IMR-90 (cell line): Measurements from ENCODE around the gene TMEM25. TPM values are rescaled to one million over a fixed set of nuclear protein-coding genes. Genes with fewer than 3 reads are reported as not detected.

ENCODE experiments used
- ATAC-seq: fragments of 200-7000 bp; cut with Tn5 transposase; 2 replicates; pipeline ENCODE4 v1.9.1; 2020; ENCODE audit warnings: low read depth, mild to moderate bottlenecking, moderate library complexity
- BruUV-seq: library from RNA; stranded (reverse); fragments of 400-500 nt; replicated peaks from 2 replicates; lab custom pipeline; 2021; lab: Mats Ljungman, UMichigan
- CTCF ChIA-PET: fragments of 300-600 bp; formaldehyde crosslinking; extraction: SDS; loops from one replicate; lab custom pipeline; 2021; ENCODE audit warnings: antibody characterized with exemption; lab: Yijun Ruan, JAX
- POLR2A ChIA-PET: fragments of 300-600 bp; sonication (Branson Sonifier 250); formaldehyde crosslinking; loops from one replicate; lab custom pipeline; 2022; ENCODE audit warnings: antibody characterized with exemption; ENCODE audit not compliant: unreplicated experiment; lab: Charles Lee
- DNase-seq: peaks from one replicate; pipeline ENCODE4 v3.0.0; 2013
- H2AFZ ChIP-seq: replicated peaks from 2 replicates; pipeline ENCODE3; 2013; ENCODE audit warnings: low read length, mild to moderate bottlenecking; ENCODE audit not compliant: poor library complexity
- H2AK5ac ChIP-seq: 2 replicates; pipeline ENCODE4 v1.6.1; 2013; ENCODE audit warnings: low read depth, low read length, inconsistent platforms
- H2AK9ac ChIP-seq: replicated peaks from 2 replicates; pipeline ENCODE3; 2013; ENCODE audit warnings: mild to moderate bottlenecking, low read depth, low read length, moderate library complexity; ENCODE audit not compliant: poor library complexity
- H2BK120ac ChIP-seq: 2 replicates; pipeline ENCODE4 v1.6.1; 2013; ENCODE audit warnings: low read depth, low read length, inconsistent platforms
- H2BK15ac ChIP-seq: 3 replicates; pipeline ENCODE4 v1.6.1; 2013; ENCODE audit warnings: low read depth, low read length, inconsistent platforms
- H2BK20ac ChIP-seq: 2 replicates; pipeline ENCODE4 v1.6.1; 2013; ENCODE audit warnings: low read depth, mild to moderate bottlenecking, inconsistent platforms, low read length, moderate library complexity
- H2BK5ac ChIP-seq: 2 replicates; pipeline ENCODE4 v1.6.1; 2013; ENCODE audit warnings: mild to moderate bottlenecking, low read depth, low read length, inconsistent platforms; ENCODE audit not compliant: poor library complexity, severe bottlenecking
- H3K14ac ChIP-seq: replicated peaks from 2 replicates; pipeline ENCODE4 v1.6.1; 2013; ENCODE audit warnings: low read depth, low read length, inconsistent platforms
- H3K18ac ChIP-seq: 2 replicates; pipeline ENCODE4 v1.6.1; 2013; ENCODE audit warnings: low read depth, low read length, control low read depth
- H3K23ac ChIP-seq: 2 replicates; pipeline ENCODE4 v1.6.1; 2013; ENCODE audit warnings: low read depth, low read length, inconsistent platforms
- H3K27ac ChIP-seq: 2 replicates; pipeline ENCODE4 v1.5.1; 2013; ENCODE audit warnings: mild to moderate bottlenecking, control low read depth, low read length; ENCODE audit not compliant: insufficient read depth
- H3K27me3 ChIP-seq: 2 replicates; pipeline ENCODE4 v1.6.1; 2013; ENCODE audit warnings: low read length; ENCODE audit not compliant: control insufficient read depth, insufficient read depth
- H3K36me3 ChIP-seq: 2 replicates; pipeline ENCODE4 v1.6.1; 2013; ENCODE audit warnings: low read length, mixed read lengths; ENCODE audit not compliant: control insufficient read depth, insufficient read depth
- H3K4ac ChIP-seq: 2 replicates; pipeline ENCODE4 v1.6.1; 2013; ENCODE audit warnings: low read depth, low read length, inconsistent platforms
- H3K4me1 ChIP-seq: 2 replicates; pipeline ENCODE4 v1.6.1; 2013; ENCODE audit warnings: low read length, mixed read lengths; ENCODE audit not compliant: control insufficient read depth, insufficient read depth
- H3K4me2 ChIP-seq: 2 replicates; pipeline ENCODE4 v1.6.1; 2013; ENCODE audit warnings: low read depth, mild to moderate bottlenecking, control low read depth, low read length, moderate library complexity
- H3K4me3 ChIP-seq: 2 replicates; pipeline ENCODE4 v1.5.1; 2013; ENCODE audit warnings: low read depth, mild to moderate bottlenecking, control low read depth, low read length, moderate library complexity; ENCODE audit not compliant: insufficient read depth
- H3K56ac ChIP-seq: 2 replicates; pipeline ENCODE4 v1.6.1; 2013; ENCODE audit warnings: low read length, inconsistent platforms; ENCODE audit not compliant: insufficient read depth; ENCODE audit errors: extremely low read depth
- H3K79me1 ChIP-seq, 2 experiments: 2 replicates each; pipeline ENCODE4 v1.6.1; 2013; ENCODE audit warnings: low read length in 2 of 2, inconsistent platforms in 1 of 2, low read depth in 1 of 2
- H3K9ac ChIP-seq: 2 replicates; pipeline ENCODE4 v1.6.1; 2013; ENCODE audit warnings: low read depth, low read length, control low read depth
- H3K9me1 ChIP-seq: 2 replicates; pipeline ENCODE4 v1.6.1; 2013; ENCODE audit warnings: low read length, inconsistent platforms; ENCODE audit not compliant: insufficient read depth
- H3K9me3 ChIP-seq: 2 replicates; pipeline ENCODE4 v1.6.1; 2013; ENCODE audit warnings: low read length; ENCODE audit not compliant: control insufficient read depth, insufficient read depth
- H4K20me1 ChIP-seq: 2 replicates; pipeline ENCODE4 v1.6.1; 2013; ENCODE audit warnings: low read length, inconsistent platforms; ENCODE audit not compliant: insufficient read depth
- H4K5ac ChIP-seq: 2 replicates; pipeline ENCODE4 v1.6.1; 2013; ENCODE audit warnings: mild to moderate bottlenecking, low read depth, low read length, control low read depth
- H4K8ac ChIP-seq, 2 experiments: 2 replicates each; pipeline ENCODE4 v1.6.1; 2013; ENCODE audit warnings: low read depth in 2 of 2, low read length in 2 of 2, control low read depth in 1 of 2, inconsistent platforms in 1 of 2
- H4K91ac ChIP-seq: 2 replicates; pipeline ENCODE4 v1.6.1; 2013; ENCODE audit warnings: low read depth, low read length, inconsistent platforms; ENCODE audit not compliant: insufficient read depth
- BHLHE40 ChIP-seq: fragments of 150-350 bp; IDR thresholded peaks from 2 replicates; pipeline ENCODE4 v1.6.1; 2016; ENCODE audit warnings: mild to moderate bottlenecking, low read depth, low read length
- CEBPB ChIP-seq: IDR thresholded peaks from 2 replicates; pipeline ENCODE4 v1.6.1; 2012; ENCODE audit warnings: low read depth, low read length, improper control_type of control experiment
- RAD21 ChIP-seq: IDR thresholded peaks from 2 replicates; pipeline ENCODE4 v1.6.1; 2012; ENCODE audit warnings: low read length, improper control_type of control experiment
- SMC3 ChIP-seq: fragments of 150-350 bp; IDR thresholded peaks from 2 replicates; pipeline ENCODE4 v1.6.1; 2016; ENCODE audit warnings: low read depth, mild to moderate bottlenecking, antibody characterized with exemption, low read length, moderate library complexity
- WGBS, 2 experiments: methylation state at CpG; one replicate each; pipeline versions ENCODE4 v1.1.5 to v1.1.7; 2013; ENCODE audit warnings: missing lambda C conversion rate in 2 of 2; ENCODE audit not compliant: insufficient read length in 1 of 2; ENCODE audit errors: extremely low coverage in 2 of 2; 5-methylcytosine and 5-hydroxymethylcytosine counted together
- dilution Hi-C: fragments of 300-500 bp; cut with HindIII; formaldehyde crosslinking; loops from one replicate; pipeline ENCODE4 v1.14.3; 2018; ENCODE audit warnings: low sequenced_read_pairs; ENCODE audit not compliant: unreplicated experiment
- in situ Hi-C: fragments of 300-500 bp; cut with MboI; formaldehyde crosslinking; loops from 3 replicates; pipeline ENCODE4 v1.14.3; 2019; ENCODE audit warnings: low sequenced_read_pairs, inconsistent platforms, mixed read lengths
- intact Hi-C: fragments of 100-400 bp; cut with micrococcal nuclease; formaldehyde crosslinking; loops from 2 replicates; pipeline ENCODE4 v1.10.0; 2022
- polyA plus RNA-seq, 3 experiments: library from polyadenylated mRNA; depleted of rRNA; stranded (reverse); fragments of >200 nt; gene quantifications; 2 replicates each; pipeline ENCODE4 v1.2.3, GENCODE V29; 2012; ENCODE audit warnings: low replicate concordance in 1 of 3
- total RNA-seq: library from RNA; depleted of rRNA; stranded (reverse); fragments of >200 nt; gene quantifications from 2 replicates; pipeline ENCODE4 v1.2.3, GENCODE V29; 2012
- TF ChIP-seq, protein P1 (sequence below): conservative IDR thresholded peaks from 2 replicates; pipeline ENCODE4 v1.5.1; 2012; ENCODE audit warnings: mild to moderate bottlenecking, low read depth, low read length, improper control_type of control experiment

Gene TMEM25
- total and polyA plus RNA-seq, 2 of the 4 experiments (the other 2 are of a cell fraction): 14.0 to 37.1 TPM

DNA sequence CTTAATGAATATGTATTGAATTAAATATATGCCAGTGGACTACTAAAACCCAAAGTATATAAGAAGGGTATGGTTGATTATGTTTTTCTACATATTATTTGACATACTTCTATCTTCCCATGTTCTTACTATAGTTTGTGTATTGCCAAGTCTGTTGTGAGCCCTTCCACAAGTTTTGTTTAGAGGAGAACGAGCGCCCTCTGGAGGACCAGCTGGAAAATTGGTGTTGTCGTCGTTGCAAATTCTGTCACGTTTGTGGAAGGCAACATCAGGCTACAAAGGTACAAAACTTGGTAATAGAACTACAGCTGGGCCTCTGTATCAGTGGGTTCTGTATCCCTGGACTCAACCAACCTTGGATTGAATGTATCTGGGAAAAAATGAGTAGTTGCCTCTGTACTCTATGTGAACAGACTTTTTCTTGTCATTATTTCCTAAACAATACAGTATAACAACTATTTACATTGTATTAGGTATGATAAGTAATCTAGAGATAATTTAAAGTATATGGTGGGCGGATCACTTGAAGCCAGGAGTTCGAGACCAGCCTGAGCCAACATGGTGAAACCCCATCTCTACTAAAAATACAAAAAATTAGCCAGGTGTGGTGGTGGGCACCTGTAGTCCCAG lies 42.4 kb upstream of the TMEM25 start:
- no peak overlapping the region for H3K23ac ChIP-seq
- H3K4ac ChIP-seq: no peak overlapping the region
- no peak overlapping the region for H3K18ac ChIP-seq
- no peaks in the 10 kb centered on the region for H4K20me1 ChIP-seq
- no peak overlapping the region for H2AK9ac ChIP-seq
- no peak overlapping the region for H3K4me2 ChIP-seq
- no peak overlapping the region for H3K27ac ChIP-seq
- peak; percentile 88 for ATAC-seq
- no peak overlapping the region for H2AK5ac ChIP-seq
- H3K9me3 ChIP-seq: no peaks in the 10 kb centered on the region
- no peaks in the 10 kb centered on the region for H3K9me1 ChIP-seq
- no peak overlapping the region for H4K5ac ChIP-seq
- H3K4me3 ChIP-seq: no peak overlapping the region
- TF ChIP-seq, protein P1, sequence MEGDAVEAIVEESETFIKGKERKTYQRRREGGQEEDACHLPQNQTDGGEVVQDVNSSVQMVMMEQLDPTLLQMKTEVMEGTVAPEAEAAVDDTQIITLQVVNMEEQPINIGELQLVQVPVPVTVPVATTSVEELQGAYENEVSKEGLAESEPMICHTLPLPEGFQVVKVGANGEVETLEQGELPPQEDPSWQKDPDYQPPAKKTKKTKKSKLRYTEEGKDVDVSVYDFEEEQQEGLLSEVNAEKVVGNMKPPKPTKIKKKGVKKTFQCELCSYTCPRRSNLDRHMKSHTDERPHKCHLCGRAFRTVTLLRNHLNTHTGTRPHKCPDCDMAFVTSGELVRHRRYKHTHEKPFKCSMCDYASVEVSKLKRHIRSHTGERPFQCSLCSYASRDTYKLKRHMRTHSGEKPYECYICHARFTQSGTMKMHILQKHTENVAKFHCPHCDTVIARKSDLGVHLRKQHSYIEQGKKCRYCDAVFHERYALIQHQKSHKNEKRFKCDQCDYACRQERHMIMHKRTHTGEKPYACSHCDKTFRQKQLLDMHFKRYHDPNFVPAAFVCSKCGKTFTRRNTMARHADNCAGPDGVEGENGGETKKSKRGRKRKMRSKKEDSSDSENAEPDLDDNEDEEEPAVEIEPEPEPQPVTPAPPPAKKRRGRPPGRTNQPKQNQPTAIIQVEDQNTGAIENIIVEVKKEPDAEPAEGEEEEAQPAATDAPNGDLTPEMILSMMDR: peak; percentile 83
- TF ChIP-seq RAD21: peak; percentile 82
- no peak for TF ChIP-seq CEBPB
- peak; percentile 64 for TF ChIP-seq SMC3
- peak; percentile 59; the same call in 1 of the 2 replicates for TF ChIP-seq BHLHE40
- no peak overlapping the region for H2BK15ac ChIP-seq
- H3K9ac ChIP-seq: no peak overlapping the region
- no peaks in the 10 kb centered on the region for H3K4me1 ChIP-seq
- no peak overlapping the region for H3K56ac ChIP-seq
- H4K8ac ChIP-seq: no peak overlapping the region
- intact Hi-C loops (loop anchor here (1.0 to 5.0 kb wide), 4 partner anchors 51 to 341 kb away; partner anchors contain the start of gene KMT2A), dilution Hi-C loops (no loop called here), in situ Hi-C loops (no loop called here)
- DNase-seq: peak; percentile 83
- H3K14ac ChIP-seq: no peak overlapping the region
- POLR2A ChIA-PET: no interaction called here
- no peak overlapping the region for H2AFZ ChIP-seq
- CTCF ChIA-PET: interaction anchor here (1.1 to 1.5 kb wide), 4 partner anchors 16 to 91 kb away, joined by 3 to 7 read pairs (median 4); no protein-coding TSS in a partner anchor
- H3K27me3 ChIP-seq: no peaks in the 10 kb centered on the region
- H4K91ac ChIP-seq: no peak overlapping the region
- WGBS, 2 experiments: 60% methylated on average over 1 of the region's 7 CpGs; no CpG with 5 or more reads in 1 of the 2 experiments
- H2BK5ac ChIP-seq: no peak overlapping the region
- peaks cover 2 to 3% of the 10 kb centered on the region in 2 experiments; a peak in 3 of 4 replicates for H3K79me1 ChIP-seq
- BruUV-seq: no TSS peak
- H2BK20ac ChIP-seq: no peak overlapping the region
- no peak overlapping the region for H2BK120ac ChIP-seq
- H3K36me3 ChIP-seq: peaks cover 36% of the 10 kb centered on the region
